GM12872 (cell line): Measurements from ENCODE around the gene ZNF655.

ENCODE experiments used
- CTCF ChIP-seq: IDR thresholded peaks from 3 replicates; pipeline ENCODE4 v1.5.1; 2011; ENCODE audit warnings: low read depth, mild to moderate bottlenecking, low read length, moderate library complexity; ENCODE audit not compliant: insufficient read depth

The ZNF655 gene

GRCh38 chr7:99540542-99540941, 17.9 kb upstream of the ZNF655 start:
- TF ChIP-seq CTCF: no peak

GRCh38 chr7:99541212-99541611, 17.2 kb upstream of the ZNF655 start:
- TF ChIP-seq CTCF: no peak

DNA sequence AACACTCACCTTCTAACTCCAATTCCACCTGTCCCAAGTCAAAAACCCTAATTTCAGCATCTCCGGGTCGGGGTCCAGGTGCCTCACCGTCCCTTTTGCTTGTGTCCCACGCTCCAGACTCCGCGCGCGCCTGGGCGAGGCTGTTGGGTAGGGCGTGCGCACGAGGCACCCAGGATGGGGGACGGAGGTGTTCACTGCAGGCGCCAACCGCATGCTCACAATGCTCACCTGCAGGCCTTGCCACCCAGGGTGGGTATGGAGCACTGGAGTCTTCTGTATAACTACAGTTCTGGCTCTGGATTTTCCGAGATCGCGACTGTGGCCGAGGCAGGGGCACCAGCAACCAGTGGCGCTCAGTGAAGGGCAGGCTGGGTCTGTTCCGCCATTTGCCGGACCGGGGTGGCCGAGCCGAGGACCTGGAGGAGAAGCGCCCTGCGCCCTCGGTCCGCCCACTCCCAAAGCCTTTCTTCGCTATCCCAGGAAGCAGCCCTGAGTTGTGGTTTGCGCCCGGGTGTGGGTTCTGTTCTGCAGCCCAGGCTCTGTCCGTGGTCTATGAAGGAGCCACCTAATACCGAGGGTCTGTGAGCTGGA, 15.3 kb upstream of the ZNF655 start:
- TF ChIP-seq CTCF: no peak

GRCh38 chr7:99543916-99544315, 14.5 kb upstream of the ZNF655 start:
- TF ChIP-seq CTCF: no peak

GRCh38 chr7:99551334-99551733, 7.1 kb upstream of the ZNF655 start:
- no peak for TF ChIP-seq CTCF

DNA sequence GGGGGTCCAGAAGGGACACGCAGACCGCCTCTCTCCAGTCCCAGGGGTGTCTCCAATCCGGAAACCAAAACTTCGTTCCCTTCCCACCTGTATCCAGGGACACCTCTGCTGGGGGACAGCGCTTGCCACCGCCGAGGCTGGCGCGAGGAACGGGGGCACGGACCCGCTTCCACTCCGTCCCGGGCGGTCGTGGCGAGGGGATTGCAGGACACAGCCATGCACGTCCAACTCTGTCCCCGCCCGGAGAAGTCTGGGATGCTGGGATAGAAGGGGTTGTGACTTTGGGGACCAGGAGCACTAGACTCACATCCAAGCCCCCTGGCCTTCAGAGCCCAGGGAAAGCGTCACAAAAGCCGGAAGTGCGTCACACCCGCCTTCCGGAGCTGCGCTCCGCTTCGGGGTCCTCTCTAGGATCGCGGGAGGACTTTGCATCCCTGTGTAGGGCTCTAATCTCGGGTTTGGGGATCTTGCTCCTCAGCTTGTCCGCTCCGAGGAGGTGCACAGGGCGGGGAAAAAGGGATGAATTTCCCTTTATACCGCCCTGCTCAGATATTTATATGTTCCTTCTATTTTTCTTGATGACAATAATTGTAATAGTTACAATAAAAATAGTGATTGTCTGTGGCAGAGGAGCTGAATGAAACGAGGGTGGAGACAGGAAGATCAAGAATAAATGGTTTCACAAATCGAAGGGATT, 6.5 kb upstream of the ZNF655 start, which contains the start of gene FAM200A:
Gene FAM200A, minus strand, starts transcription at position 348 of the 697 bp plus-strand sequence. CDS start 3,707 bp downstream, outside the sequence.
- TF ChIP-seq CTCF: no peak

DNA sequence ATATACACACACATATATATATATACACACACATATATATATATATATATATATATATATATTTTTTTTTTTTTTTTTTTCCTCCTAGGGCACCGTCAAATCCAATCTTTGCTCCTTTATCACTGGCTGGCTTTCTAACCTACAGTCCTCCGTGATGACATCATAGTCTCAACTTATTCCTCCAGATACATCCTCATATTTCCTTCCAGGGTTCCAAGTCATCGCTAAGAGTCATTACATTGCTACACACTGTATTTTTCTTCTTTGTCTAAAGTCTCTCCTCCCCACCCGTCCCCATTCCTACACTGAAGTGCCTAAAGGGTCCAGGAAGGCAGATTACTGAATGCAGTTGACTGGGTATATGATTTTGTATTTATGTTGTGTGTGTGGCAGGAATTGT, 5.4 kb upstream of the ZNF655 start:
- TF ChIP-seq CTCF: no peak
